Activated naive CD4-positive, alpha-beta T cell treated with anti-CD3 and anti-CD28 coated beads, Interleukin-2, amount 10 ng/mL, durations not matched to agents 7 days and 5 days (primary cell): ENCODE measurements around the gene ACOXL.
"Not testable (repeated sequence)": the region's sequence is repeated elsewhere in the genome, so short reads cannot be mapped to it uniquely, and the experiment has no call there.

Source experiments
- CTCF ChIA-PET: fragments of 350-600 bp; sonication (Branson Sonifier 250); formaldehyde crosslinking; loops from one replicate; lab custom pipeline; 2021; ENCODE audit warnings: antibody characterized with exemption; lab: Charles Lee
- DNase-seq: peaks from one replicate; pipeline ENCODE4 v3.0.0-alpha.2; 2020
- H3K27ac Mint-ChIP-seq: one replicate; pipeline ENCODE4 v1.8.0; 2021; ENCODE audit warnings: mild to moderate bottlenecking, moderate library complexity, mixed read lengths
- H3K27me3 Mint-ChIP-seq: one replicate; pipeline ENCODE4 v1.8.0; 2021; ENCODE audit warnings: mild to moderate bottlenecking, mixed read lengths
- H3K36me3 Mint-ChIP-seq: one replicate; pipeline ENCODE4 v1.8.0; 2021; ENCODE audit warnings: mixed read lengths
- H3K4me1 Mint-ChIP-seq: one replicate; pipeline ENCODE4 v1.8.0; 2021; ENCODE audit warnings: mixed read lengths
- H3K4me3 Mint-ChIP-seq: one replicate; pipeline ENCODE4 v1.8.0; 2021; ENCODE audit warnings: mild to moderate bottlenecking, moderate library complexity, mixed read lengths
- H3K9me3 Mint-ChIP-seq: one replicate; pipeline ENCODE4 v1.8.0; 2021; ENCODE audit warnings: mixed read lengths

Gene ACOXL

DNA sequence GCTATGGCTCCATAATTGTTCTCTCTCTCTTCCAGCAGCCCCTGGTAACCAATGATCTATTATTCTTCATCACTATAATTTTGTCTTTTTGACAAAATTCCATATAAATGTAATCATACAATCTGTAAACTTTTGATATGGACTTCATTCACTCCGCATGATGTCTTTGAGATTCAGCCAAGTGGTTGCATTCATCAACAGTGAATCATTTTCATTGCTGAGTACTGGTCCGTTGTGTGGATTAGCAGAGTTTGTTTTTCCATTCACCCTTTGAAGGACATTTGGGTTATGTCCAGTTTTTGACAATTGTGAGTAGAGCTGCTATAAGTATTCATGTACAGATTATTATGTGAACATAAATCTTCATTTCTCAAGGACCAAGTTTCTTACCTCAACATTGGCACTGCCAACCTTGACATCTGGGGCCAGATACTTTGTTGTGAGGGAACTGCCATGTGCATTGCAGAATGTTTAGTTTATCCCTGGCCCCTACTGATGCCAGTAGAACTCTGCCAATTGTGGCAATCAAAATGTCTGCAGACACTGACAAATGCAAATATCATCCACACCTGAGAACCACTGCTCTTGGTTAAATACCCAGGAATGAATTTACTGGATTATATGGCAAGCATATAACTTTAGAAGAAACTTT lies 340.0 kb downstream of the ACOXL start:
- no peaks in the 10 kb centered on the region for H3K36me3 Mint-ChIP-seq
- no peak overlapping the region for H3K4me3 Mint-ChIP-seq
- no peak overlapping the region for H3K27ac Mint-ChIP-seq
- H3K27me3 Mint-ChIP-seq = peaks cover 28% of the 10 kb centered on the region
- CTCF ChIA-PET = no interaction called here
- H3K4me1 Mint-ChIP-seq = no peaks in the 10 kb centered on the region
- H3K9me3 Mint-ChIP-seq = peaks cover 4% of the 10 kb centered on the region
- DNase-seq = no peak

DNA sequence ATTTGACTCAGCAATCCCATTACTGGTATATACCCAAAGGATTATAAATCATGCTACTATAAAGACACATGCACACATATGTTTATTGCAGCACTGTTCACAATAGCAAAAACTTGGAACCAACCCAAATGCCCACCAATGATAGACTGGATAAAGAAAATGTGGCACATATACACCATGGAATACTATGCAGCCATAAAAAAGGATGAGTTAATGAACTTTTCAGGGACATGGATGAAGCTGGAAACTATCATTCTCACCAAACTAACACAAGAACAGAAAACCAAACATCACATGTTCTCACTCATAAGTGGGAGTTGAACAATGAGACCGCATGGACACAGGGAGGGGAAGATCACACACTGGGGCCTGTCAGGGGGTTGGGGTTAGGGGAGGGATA lies 350.3 kb downstream of the ACOXL start:
- CTCF ChIA-PET, H3K4me1 Mint-ChIP-seq, H3K36me3 Mint-ChIP-seq, H3K9me3 Mint-ChIP-seq, H3K27ac Mint-ChIP-seq, DNase-seq, H3K4me3 Mint-ChIP-seq: not testable (repeated sequence)
- H3K27me3 Mint-ChIP-seq = peaks cover 43% of the 10 kb centered on the region

DNA sequence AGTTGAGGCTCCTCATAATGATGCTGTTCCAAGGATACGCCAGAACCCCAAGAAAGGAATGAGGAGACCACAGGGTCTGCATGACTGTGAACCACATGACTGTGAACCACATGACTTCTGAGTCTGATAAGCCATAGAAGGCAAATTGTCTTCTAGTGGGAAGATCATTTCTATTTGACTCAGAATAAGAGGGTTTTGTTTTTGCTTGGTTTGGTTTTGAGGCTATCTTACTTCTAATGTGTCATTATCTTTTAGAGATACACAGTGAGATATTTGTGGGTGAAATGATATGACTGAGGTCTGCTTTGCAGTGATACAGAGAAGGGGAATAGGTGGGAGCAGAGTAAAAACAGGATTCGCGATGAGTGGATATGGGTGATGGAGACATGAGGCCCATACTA lies 359.4 kb downstream of the ACOXL start:
- Mint-ChIP-seq H3K27me3 (peaks cover 38% of the 10 kb centered on the region), H3K27ac (no peak overlapping the region), H3K9me3 (no peaks in the 10 kb centered on the region), H3K36me3 (no peaks in the 10 kb centered on the region), H3K4me1 (no peaks in the 10 kb centered on the region), H3K4me3 (no peak overlapping the region)
- CTCF ChIA-PET = no interaction called here
- DNase-seq = no peak

DNA sequence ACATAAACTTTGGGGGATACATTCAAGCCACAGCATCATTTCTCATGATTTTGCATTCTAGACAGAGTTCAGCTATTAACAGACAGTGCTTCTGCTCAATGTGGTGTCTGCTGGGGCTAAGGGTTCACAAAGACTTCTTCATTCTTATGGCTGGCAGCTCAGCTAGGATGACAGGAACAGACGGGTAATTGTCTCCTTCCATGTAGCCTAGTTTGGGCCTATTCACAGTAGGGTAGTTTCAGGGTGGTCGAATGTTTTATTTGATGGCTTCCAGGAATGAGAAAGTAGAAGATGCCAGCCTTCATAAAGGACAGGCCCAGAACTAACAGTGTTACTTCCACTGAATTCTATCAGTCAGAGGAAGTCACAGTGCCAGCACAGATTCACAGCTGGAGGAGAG lies 362.3 kb downstream of the ACOXL start:
- H3K4me1 Mint-ChIP-seq = no peaks in the 10 kb centered on the region
- H3K27me3 Mint-ChIP-seq = peaks cover 50% of the 10 kb centered on the region
- H3K27ac Mint-ChIP-seq = no peak overlapping the region
- CTCF ChIA-PET = no interaction called here
- H3K36me3 Mint-ChIP-seq = no peaks in the 10 kb centered on the region
- H3K4me3 Mint-ChIP-seq = no peak overlapping the region
- no peak for DNase-seq
- no peaks in the 10 kb centered on the region for H3K9me3 Mint-ChIP-seq

DNA sequence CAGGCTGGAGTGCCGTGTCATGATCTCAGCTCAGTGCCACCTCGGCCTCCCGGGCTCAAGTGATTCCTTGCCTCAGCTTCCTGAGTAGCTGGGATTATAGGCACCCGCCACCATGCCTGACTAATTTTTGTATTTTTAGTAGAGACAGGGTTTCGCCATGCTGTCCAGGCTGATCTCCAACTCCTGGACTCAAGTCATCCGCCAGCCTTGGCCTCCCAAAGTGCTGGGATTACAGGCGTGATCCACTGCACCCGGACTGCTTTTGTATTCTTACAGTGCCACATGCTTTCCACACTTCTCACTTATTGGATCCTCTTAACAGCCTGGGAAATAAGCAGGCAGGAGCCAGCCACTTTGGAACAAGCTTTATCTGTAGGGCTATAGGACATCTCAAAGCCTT lies 363.1 kb downstream of the ACOXL start:
- no peak overlapping the region for H3K4me3 Mint-ChIP-seq
- no peaks in the 10 kb centered on the region for H3K36me3 Mint-ChIP-seq
- DNase-seq = no peak
- CTCF ChIA-PET = no interaction called here
- peaks cover 52% of the 10 kb centered on the region for H3K27me3 Mint-ChIP-seq
- peaks cover 1% of the 10 kb centered on the region for H3K4me1 Mint-ChIP-seq
- H3K9me3 Mint-ChIP-seq = no peaks in the 10 kb centered on the region
- no peak overlapping the region for H3K27ac Mint-ChIP-seq

DNA sequence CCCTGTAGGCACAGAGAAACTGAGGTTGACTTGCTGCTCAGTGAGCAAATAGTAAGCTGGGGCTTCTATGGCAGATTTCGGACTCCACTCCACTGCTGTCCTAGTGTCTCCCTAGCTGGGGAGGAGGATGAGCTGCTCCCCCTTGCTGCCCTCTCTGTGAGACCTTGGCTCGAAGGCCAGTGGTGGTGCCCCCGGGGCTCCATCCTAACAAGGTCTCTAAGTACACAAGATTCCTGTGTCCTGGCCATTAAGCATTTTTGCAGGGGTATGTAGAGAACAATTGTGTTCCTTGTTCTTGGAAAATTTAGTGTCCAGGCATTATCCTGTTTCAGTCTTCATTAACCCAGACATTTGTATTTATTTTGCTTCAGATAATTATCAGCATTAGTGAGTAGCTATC lies 367.0 kb downstream of the ACOXL start:
- no peak for DNase-seq
- Mint-ChIP-seq H3K27ac (no peak overlapping the region), H3K9me3 (no peaks in the 10 kb centered on the region), H3K36me3 (no peaks in the 10 kb centered on the region), H3K4me1 (peaks cover 8% of the 10 kb centered on the region), H3K27me3 (peaks cover 48% of the 10 kb centered on the region), H3K4me3 (no peak overlapping the region)
- CTCF ChIA-PET = interaction anchor here (1.1 kb wide), 1 partner anchor 18 kb away, joined by 4 read pairs; no protein-coding TSS in a partner anchor

DNA sequence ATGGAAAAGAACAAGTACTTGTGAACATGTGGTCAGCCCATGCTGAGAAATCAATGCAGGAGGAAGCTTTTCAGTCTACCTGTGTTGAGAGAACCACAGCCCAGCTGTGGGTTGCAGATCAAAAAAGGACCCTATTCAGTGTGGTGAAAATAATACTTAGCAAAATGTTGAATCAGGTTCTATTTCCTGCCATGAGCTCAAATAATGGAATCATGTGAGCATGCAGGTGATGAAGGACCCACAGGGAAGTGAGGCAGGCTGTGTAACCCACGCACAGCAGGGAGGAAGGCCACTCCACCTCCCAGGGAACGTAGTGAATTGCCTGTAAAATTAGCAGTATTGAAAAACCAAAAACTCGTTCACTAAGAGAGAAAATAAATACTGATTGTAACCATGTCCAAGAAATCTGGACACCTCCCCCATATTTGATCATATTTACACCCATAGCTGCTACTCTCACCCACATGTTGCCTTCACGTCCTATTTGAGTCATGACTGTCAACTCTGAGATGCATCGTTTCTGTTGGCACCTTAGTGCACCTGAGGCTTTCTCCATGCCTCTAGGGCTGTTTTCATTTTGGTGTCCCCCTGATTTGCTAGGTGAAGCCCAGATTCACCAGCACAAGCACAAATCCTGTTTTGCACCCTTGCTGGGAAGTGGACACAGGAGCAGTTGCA lies 367.9 kb downstream of the ACOXL start:
- Mint-ChIP-seq H3K27ac (no peak overlapping the region), H3K36me3 (no peaks in the 10 kb centered on the region), H3K4me3 (no peak overlapping the region), H3K4me1 (peaks cover 8% of the 10 kb centered on the region), H3K27me3 (peaks cover 44% of the 10 kb centered on the region), H3K9me3 (no peaks in the 10 kb centered on the region)
- CTCF ChIA-PET = interaction anchor here (1.1 kb wide), 1 partner anchor 17 kb away, joined by 4 read pairs; no protein-coding TSS in a partner anchor
- no peak for DNase-seq

DNA sequence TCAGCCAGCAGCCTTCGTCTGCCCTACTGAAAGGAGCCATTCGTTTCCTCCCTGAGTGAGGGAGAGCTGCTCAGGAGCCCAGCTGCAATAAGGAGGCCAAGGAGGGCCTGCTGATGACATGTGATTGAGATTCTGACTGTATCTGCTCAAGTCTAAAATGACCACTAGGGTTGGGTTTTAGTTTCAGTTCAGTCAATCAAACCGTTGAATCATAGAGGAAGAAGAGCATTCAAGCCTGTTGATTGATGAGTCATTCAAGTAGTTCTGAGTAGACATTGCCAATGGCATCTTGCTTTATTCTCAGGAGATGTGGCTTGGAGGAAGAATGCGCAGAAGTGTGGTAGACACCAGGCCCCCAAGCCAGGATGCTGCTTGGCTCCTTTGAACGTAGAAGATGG lies 368.4 kb downstream of the ACOXL start:
- Mint-ChIP-seq H3K36me3 (no peaks in the 10 kb centered on the region), H3K27me3 (peaks cover 39% of the 10 kb centered on the region), H3K4me1 (peaks cover 8% of the 10 kb centered on the region), H3K27ac (no peak overlapping the region), H3K4me3 (no peak overlapping the region), H3K9me3 (no peaks in the 10 kb centered on the region)
- no peak for DNase-seq
- CTCF ChIA-PET = interaction anchor here (1.1 kb wide), 1 partner anchor 17 kb away, joined by 4 read pairs; no protein-coding TSS in a partner anchor

DNA sequence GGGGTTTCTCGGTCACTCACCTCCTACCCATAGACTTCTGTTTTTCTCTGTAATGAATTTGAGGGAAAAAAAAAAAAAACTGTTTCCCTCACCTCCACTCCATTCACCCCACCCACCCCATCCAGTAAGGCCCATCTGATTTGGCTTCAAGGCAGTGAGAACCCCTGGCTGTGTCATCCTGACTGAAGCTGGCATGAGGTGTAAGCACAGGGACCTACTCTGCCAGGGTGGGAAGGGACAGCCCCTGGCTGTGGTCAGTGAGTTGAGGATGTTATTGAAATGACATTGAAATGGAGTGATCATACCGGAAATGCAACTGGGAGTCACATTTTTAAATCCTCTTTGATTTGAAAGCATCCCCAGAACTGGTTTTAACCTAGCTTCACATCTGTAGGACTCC lies 369.2 kb downstream of the ACOXL start:
- H3K9me3 Mint-ChIP-seq = no peaks in the 10 kb centered on the region
- no peak for DNase-seq
- H3K27me3 Mint-ChIP-seq = peaks cover 47% of the 10 kb centered on the region
- H3K27ac Mint-ChIP-seq = no peak overlapping the region
- H3K36me3 Mint-ChIP-seq = no peaks in the 10 kb centered on the region
- peaks cover 8% of the 10 kb centered on the region for H3K4me1 Mint-ChIP-seq
- no peak overlapping the region for H3K4me3 Mint-ChIP-seq
- CTCF ChIA-PET = no interaction called here

DNA sequence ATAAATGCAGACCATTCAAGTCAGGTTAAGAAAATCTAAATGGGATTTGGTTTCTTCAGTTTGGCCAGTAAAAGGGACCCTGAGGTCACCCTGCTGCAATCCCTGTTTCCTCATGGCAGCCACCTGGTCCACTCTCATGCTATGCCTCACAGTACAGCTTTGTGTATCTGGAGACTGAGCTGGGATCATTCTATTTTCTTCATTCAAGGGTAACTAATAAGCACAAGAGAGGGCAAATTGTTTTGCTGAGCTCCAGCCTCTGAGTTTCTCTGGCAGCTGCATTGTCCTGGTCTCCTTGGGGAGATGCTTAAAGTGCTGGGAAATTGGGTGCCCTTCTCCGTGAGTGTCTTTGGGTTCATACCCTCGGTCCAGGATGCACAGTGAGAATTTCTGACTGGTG lies 369.8 kb downstream of the ACOXL start:
- Mint-ChIP-seq H3K36me3 (no peaks in the 10 kb centered on the region), H3K9me3 (no peaks in the 10 kb centered on the region), H3K27ac (no peak overlapping the region), H3K4me1 (peaks cover 8% of the 10 kb centered on the region), H3K4me3 (no peak overlapping the region), H3K27me3 (peaks cover 54% of the 10 kb centered on the region)
- no peak for DNase-seq
- CTCF ChIA-PET = no interaction called here

DNA sequence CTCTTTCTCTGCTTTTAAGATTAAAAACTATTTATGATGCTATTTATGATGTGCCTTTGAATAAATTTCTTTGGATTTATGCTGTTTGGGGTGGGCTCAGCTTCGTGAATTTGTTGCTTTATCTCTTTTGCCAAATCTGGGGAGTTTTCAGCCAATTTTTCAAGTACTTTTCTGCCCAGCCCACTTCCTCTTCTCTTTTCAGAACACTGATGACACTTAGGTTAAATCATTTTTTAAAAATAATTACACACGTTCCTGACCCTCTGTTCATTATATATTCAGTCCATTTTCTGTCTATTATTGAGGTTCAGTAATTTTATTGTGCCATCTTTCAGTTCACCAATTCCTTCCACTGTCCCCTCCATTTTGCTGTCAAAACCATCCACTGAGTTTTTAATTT lies 373.6 kb downstream of the ACOXL start:
- H3K27me3 Mint-ChIP-seq = peaks cover 60% of the 10 kb centered on the region
- CTCF ChIA-PET = no interaction called here
- no peak for DNase-seq

DNA sequence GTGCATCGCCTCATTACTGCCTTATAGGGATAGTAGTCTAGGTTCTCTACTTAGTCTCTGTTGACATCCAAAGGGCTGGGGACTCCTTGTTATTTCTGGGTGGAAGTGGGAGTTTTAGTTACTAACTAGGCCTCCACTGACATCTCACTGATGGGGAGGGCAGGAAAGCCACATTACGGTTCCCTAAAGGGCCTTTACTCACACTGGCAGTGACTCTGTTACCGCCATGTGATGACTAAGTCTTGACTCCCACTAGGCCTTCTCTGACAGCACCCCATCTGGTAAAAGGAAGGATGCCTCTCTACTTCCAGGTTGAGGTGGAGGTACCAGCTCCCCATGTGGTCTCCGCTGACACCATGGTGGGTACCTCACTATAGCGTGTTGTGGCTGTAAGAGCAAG lies 374.3 kb downstream of the ACOXL start:
- Mint-ChIP-seq H3K36me3 (no peaks in the 10 kb centered on the region), H3K9me3 (no peaks in the 10 kb centered on the region), H3K27ac (no peak overlapping the region), H3K27me3 (peaks cover 58% of the 10 kb centered on the region), H3K4me3 (no peak overlapping the region), H3K4me1 (peaks cover 3% of the 10 kb centered on the region)
- DNase-seq = no peak
- CTCF ChIA-PET = no interaction called here

More for the DNA sequence above, 373.6 kb downstream of the ACOXL start:
- Mint-ChIP-seq H3K9me3 (no peaks in the 10 kb centered on the region), H3K4me3 (no peak overlapping the region), H3K4me1 (peaks cover 2% of the 10 kb centered on the region), H3K27ac (no peak overlapping the region), H3K36me3 (no peaks in the 10 kb centered on the region)

DNA sequence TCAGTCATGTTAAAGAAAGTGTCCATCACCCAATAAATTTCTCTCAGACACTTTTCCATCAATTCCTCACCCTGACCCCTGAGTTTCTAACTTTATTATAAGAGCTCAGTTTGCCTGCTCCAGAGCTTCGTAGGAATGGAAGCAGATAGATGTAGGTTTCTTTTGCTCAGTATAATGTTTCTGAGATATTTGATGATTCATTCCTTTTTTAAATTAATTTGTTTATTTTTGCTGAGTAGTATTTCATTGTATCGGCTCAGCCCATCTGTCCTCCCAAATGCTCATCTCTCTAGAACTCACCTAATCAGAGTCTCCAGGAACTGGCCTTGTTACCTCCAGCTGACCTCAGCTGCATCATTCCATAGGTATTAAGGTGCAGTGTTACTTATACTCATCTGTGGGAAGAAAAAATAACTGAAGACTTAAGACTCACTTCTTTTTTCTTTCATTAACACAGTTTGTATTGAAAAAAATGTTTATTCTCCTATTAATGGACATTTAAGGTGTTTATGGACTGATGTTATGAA lies 376.4 kb downstream of the ACOXL start:
- peaks cover 3% of the 10 kb centered on the region for H3K4me1 Mint-ChIP-seq
- CTCF ChIA-PET = no interaction called here
- H3K27me3 Mint-ChIP-seq = peaks cover 67% of the 10 kb centered on the region
- no peaks in the 10 kb centered on the region for H3K9me3 Mint-ChIP-seq
- no peak for DNase-seq
- no peak overlapping the region for H3K27ac Mint-ChIP-seq
- H3K4me3 Mint-ChIP-seq = no peak overlapping the region
- H3K36me3 Mint-ChIP-seq = no peaks in the 10 kb centered on the region

DNA sequence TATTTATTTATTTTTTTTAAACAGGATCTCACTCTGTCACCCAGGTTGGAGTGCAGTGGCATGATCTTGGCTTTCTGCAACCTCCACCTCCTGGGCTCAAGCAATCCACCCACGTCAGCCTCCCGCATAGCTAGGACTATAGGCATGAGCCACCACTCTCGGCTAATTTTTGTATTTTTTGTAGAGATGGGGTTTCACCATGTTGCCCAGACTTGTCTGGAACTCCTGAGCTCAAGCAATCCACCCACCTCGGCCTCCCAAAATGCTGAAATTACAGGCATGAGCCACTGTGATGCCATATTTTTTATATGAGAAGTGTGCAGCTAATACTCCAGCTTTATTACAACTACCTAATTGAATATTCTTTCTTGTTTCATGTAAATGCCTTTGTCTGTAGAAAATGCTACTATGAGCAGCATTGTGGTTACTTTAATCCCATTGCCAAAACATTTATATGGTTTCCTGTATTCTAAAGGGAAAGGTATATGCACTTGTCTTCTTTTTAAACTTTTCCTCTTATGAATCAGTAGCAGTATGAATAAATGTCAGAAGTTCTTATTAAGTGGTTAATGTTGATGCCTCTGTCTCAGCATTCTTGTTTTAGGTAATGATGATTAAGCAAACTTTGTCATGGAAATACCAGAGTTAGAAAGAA lies 378.9 kb downstream of the ACOXL start:
- H3K4me1 Mint-ChIP-seq = peaks cover 3% of the 10 kb centered on the region
- no peak overlapping the region for H3K4me3 Mint-ChIP-seq
- CTCF ChIA-PET = no interaction called here
- H3K36me3 Mint-ChIP-seq = no peaks in the 10 kb centered on the region
- no peak overlapping the region for H3K27ac Mint-ChIP-seq
- no peak for DNase-seq
- no peaks in the 10 kb centered on the region for H3K9me3 Mint-ChIP-seq
- peaks cover 80% of the 10 kb centered on the region for H3K27me3 Mint-ChIP-seq
